GM21723 (cell line): ENCODE data around the gene NADK.
A peak's percentile ranks its signal among the peaks of the same experiment; 100 is the strongest.

Source experiments
- ATAC-seq: cut with Tn5 transposase; IDR thresholded peaks from one replicate; pipeline ENCODE4 v1.9.1; 2021; ENCODE audit warnings: mild to moderate bottlenecking, moderate library complexity; ENCODE audit not compliant: unreplicated experiment

The NADK gene

DNA sequence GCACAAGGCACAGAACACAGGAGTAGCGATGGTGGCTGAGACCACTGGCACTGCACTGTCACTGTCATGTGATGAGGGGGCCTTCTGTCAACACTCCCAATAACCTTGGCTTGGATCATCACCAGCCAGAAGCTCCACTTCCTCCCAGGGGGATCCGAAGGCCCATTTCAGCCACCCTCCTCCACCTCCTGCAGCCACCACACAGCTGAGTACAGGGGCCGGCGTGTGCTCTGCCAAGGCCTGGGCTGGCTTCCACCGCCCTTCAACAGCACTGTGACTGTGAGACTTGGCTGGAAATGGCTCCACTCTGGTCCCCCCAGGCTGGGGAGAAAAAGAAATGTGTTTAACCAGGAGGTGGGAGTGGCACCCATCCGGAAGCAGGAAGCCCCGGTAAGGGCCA is 9.9 kb upstream of the NADK start:
- no peak for ATAC-seq

DNA sequence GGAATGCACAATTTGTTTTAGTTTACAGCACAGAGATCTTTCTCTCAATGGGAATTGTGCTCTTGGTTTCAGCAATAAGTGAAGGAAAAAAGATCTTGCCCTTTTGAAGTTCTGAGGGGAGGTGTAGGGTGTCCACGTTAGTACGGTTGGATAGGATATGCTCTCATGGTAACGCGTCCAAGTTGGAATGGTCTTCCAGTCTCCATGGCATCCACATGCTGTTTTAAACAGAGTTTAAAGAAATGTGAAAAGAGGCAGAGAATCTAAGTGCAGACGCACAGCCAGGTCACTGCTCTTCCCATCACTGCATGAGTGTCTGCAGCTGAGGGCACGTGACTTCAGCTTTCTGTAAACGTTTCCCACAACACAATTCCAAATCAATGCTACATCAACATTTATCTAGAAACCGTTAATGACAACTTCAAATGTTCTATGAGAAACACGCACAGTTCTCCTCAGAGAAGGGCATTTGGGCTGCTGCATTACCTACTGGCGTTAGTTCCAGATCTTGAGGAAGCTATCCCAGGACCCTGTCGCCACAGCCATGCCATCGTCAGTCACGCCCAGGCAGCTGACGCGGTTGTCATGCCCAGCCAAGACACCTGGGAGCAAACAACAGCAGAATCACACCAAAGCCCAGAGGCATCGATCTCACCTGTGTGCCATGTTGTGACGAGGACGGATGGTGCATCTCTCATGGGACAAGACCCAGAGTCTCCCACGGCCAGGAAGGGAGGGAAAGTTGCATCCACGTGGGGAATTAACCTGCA is 8.8 kb upstream of the NADK start:
- no peak for ATAC-seq

DNA sequence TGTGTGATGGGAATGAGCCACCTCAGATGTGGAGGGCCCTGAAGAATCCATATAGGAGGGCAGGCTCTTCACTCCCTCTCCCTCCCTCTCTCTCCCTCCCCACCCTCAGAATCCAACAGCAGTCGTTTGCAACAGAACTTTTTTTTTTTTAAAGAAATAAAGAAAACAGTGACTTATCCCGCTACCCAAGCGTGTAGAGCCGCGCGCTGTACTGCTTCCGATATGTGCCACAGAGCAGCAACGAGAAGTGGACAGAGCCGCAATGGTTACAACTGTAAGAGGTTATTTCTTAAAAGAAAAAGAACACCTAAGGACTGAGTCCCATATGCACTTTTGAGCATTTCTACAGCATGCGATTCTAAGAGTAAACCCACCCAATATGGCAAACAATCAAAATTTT is 7.4 kb upstream of the NADK start:
- ATAC-seq = no peak

DNA sequence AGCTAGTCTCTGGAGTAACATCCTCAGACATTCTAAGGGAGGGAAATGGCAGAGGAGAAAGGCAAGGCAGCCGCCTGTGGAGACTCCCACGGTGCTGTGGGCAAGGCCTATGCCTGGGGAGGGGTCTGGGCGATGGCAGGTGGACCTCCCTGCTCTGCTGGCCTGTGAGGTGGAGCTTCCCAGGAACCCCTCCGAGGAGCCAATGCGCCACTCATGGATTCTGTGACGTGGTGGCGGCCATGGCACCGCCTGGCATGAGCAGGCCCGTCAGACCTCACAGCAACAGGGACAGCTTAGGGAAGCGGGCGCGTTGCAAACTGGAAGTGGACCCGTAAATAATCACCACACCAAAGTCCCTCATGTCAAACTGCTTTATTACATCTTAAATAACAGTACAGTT is 6.7 kb upstream of the NADK start:
- no peak for ATAC-seq

DNA sequence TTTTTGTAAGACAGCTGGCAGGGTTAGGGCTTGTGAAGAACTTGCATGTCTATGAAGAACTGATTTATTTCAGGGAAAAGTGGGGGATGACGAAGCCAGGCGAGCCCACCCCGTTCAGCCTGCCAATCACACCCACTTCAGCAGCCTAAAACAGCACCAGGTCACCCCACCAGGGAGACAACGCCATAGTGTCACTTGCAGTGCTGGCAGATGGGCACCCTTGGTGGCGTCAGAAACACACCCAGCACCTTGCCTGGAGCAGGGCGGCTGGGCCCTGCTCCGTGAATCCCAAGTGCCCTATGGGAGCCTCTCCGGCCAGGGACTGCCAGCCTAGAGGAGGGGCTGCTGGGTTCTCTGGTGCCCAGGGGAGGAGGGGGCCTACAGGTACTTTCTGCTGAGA is 5.0 kb upstream of the NADK start:
- no peak for ATAC-seq

DNA sequence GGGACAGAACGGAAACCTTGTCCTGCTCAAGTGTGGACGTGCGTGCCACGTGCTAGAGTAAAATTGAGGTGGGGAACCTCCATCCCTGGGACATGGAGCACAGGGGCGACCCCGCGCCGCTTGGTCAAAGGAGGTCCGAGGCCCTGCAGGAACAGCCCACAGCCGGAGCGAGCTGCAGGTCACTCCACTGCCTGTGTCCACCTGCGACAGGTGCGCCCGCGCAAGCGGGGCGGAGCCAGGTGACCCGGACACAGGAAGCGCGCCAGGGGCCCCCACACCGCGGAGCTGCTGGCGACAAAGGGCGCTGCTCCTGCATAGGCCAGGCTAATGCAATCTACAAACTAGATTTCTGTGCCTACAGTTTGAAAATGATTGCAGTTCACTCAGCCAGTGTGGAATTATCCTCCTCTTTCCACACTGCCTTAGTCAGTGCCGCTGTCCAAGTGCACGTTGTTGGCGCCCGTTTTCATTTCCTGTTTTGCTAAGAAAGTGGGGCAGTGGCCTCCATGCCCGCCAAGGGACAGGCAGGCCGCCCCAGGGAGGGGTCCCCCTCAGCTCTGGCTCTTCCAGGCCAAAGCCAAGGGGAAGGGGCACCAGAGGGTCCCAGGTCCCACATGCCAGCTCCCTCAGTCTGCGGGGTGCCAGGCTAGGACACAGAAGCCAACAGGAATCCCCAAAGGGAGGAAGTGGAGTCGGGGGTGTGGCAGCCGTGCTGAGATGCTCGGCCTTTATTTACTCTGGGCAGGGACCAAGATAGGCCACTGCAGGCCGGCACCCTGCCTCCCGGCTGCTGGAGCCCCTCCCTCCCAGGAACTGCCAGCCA is 4.3 kb upstream of the NADK start:
- no peak for ATAC-seq

DNA sequence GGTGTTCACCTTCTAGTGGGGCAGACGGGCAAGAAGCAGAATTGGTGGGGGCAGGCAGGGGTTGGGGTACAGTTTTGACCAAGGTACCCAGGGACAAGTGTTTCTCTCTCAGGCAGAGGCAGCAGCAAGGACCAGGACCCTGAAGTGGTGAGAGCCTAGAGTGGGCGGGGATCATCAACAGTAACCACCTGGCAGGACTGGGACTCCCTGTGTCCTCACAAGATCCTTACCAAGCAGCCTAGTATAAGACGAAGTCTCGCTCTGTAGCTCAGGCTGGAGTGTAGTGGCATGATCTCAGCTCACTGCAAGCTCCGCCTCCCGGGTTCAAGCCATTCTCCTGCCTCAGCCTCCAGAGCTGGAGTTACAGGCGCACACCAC is 3.2 kb upstream of the NADK start:
- ATAC-seq = no peak

DNA sequence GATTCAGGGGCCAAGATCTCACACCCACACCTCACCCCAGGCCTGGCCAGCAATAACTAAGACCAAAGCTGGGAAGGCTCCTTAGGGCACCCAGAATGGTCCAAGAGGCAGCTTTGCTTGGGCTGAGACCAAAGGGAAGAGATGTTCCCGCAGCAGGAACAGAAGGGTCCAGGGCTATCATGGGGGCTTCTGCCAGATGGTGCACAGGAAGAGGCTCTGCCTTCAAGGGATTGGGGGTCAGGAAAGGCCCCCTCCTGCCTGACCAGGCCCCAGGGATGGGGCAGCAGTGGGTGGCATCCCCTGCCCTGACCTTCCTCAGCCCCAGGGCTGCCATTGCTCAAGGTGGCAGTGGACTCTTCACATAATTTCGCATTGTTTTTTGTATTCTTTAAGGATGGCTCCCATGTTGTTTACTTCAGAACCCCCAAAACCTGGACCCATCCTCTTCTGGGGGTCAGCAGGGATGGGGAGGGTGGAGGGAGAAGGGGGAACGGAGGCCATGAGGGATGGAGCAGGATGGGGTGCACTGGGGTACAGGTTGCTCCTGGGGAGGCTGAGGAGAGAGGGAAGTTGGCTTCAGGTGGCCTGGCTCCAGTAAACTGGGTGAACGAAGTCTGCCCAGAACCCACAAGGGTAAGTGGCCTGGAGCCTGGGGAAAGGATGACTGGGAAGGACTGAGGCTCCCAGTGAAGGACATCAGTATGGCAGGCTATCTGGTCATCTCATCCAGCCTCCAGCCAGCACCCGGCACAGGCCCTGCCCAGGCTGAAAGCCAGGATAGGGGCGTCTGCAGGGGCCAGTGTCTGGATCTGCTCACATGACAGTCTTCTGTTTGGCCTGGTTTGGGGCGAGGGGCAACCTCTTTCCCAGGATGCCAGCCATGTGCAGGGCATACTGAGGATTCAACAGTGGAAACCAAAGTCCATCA is 2.6 kb upstream of the NADK start:
- ATAC-seq = no peak

DNA sequence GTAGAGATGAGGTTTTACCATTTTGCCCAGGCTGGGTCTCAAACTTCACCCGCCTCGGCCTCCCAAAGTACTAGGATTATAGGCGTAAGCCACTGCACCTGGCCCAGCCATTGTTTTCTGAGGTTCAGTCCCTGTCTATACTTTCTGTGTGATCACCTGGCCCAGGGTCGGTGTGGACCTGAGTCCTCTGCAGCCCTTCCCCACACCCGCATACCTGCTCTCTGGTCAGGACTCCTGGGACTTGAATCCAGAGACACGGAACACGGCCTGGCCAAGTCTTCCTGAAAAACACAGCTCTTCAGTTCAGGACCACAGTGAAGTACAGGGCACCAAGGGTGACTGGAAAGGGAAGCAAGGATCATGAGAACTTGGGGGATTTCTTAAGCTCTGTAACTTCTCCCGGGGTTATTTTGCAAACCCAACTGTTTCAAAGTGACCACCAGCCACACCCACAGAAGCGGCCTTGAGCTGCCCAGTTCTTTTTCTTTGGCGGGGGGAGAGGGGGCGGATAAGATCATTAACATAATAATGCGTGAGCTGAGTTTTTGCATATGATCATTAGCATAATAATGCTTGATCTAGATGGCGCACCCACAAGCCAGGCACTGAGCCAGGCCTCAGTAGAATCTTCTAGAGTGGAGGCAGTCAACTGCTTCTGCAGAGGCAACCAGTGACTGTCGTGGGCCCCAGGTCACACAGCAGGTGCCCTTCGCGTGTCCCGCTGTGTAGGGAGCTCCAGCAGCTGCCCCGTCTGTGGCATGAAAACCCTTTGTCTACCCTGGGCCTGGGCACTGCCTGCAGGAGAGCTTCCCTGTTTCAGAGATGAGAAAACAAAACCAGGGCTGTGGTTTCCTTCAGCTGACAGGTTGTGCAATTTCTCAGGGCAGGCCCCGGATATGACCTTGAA is 1.7 kb upstream of the NADK start:
- ATAC-seq = peak; percentile 39

DNA sequence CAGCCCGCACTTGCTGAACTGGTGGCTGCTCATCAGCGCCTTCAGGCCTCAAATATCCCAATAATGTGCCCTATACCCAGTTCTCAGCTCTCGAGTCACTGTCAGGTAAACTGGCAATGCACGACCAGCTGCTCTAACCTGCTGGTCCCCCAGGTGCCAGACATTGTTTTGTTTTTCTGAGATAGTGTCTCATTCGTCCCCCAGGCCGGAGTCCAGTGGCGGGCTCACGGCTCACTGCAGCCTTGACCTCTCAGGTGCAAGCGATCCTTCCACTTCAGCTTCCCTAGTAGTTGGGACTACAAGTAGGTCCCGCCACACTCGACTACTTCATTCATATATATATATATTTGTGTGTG is 1.0 kb upstream of the NADK start:
- ATAC-seq = no peak

DNA sequence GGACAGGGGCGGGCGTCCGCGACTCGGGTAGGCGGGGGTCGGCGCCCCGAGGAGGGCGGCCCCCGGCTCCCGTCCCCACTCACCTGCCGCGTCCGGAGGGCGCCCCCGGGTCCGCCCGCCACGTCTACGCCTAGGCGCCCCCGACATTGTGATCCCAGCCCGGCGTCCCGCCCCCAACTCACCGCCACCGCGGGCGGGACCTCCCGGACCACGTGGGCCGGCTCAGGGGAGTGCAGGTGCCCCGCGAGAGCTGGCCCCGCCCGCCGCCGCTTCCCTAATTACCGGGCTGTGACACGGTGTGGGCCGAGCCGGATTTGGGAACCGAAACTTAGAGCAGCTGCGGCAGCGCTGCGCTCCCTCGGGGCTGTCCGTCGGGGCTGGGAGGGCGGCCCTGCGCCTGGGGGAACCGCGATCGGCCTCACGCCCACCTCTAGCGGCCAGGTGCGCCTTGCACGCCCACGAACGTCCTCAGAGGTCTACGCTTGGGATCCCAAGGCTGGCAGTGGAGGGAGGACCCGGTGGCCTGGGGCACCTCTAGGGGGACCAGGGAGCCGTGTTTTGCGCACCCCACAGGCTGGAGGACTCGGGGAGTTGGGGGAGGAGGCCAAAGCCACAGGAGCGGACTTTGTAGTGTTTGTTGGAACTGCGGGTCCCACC is 521 bp upstream of the NADK start:
- peak; percentile 60 for ATAC-seq

DNA sequence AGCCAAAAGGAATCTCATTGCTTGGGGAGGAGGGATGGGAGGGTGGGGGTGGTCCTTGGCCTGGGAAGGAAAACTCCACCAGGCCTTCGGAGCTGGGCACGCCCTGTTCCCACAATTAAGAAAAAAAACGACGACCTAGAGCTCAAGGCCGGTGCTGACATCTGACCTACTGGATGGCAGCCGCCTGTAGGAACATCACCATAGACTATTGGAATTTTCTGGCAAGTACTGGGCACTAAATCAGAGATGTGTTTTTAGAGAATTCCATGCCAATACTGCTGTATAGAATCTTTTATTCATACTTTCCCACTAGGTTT is 729 bp downstream of the NADK start:
- no peak for ATAC-seq

DNA sequence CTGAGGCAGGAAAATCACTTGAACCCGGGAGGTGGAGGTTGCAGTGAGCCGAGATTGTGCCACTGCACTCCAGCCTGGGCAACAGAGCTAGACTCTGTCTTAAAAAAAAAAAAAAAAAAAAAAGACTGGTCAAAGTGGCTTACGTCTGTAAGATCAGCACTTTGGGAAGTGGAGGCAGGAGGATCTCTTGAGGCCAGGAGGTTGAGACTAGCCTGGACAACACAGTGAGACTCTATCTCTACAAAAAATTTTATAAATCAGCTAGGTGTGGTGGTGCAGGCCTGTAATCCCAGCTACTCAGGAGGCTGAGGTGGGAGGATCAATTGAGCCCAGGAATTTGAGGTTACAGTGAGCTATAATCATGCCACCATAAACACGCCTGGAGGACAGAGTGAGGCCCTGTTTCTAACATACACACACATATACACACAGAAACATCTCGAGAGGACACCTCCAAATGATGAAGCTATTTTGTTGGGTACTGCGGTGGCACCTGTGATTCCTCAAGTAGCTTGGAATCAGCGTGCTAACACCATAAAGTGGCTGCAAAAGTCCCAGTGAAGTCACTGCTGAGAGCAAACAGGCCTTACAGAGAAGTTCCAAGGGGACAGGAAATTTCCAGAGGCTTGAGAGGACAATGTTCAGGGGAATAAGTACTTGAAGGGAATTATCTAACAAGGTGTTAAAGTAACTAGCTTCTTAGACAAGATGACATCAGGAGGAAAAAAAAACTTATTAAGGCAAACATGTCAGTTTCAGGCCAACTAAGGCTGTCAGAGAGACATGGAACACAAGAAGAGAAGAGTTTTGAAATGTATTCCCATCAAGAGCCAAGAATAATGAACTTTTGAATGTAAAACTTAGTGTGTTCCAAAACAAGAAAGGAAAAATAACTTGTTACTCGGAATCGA is 1.3 kb downstream of the NADK start:
- no peak for ATAC-seq

DNA sequence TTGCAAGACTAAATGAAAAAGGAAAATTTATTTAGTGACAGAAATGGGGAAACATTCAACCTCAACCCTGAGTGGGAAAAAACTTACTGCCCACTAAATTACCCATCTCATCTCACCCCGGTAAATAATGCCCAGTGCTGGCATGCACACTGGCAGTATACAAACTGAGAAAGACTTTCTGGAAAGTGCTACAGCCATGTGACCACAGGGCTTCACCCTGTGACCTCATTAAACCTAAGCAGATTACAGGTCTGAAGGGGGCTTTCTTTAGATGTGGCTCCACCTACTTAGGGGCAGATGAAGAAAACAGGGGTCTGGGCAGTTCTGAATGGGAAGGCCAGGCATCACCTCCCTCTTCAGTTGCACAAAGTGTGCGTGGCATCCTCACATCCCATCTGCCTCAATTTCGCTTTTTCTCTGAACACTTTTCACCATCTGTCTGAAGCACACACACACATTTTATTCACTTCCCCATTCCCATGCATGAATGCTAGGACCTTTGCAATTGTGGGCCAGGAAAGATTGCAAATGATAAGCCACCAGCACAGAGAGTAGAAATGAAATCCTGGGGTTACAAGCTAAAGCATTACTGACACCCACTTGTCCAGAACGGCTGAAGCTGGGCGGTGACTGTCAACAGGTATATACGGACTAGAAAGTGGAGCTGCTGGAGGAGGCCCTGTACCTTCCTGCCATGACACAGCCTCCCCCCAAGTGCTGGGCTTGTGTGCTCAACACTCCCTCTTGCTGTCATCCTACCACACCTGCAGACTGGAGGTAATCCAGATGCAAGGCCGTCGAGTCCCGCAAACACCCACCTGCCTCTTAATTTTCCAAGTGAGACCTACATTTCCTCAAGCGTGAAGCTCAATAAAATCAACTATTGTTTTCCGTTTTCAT is 2.7 kb downstream of the NADK start:
- ATAC-seq = no peak

DNA sequence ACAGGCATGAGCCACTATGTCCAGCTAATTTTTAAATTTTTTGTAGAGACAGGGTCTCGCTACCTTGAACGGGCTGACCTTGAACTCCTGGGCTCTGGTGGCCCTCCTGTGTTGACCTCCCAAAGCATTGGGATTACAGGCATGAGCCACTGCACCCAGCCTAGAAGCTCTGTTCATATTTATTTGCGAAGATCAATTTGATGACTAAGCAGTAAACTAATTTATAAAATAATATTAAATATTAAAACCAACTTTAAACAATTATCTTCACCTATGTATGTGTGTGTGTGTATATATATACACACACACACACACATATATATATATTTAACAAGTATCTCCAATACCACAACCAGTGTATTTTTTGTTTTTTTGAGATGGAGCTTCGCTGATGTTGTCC is 4.4 kb downstream of the NADK start:
- ATAC-seq = no peak

DNA sequence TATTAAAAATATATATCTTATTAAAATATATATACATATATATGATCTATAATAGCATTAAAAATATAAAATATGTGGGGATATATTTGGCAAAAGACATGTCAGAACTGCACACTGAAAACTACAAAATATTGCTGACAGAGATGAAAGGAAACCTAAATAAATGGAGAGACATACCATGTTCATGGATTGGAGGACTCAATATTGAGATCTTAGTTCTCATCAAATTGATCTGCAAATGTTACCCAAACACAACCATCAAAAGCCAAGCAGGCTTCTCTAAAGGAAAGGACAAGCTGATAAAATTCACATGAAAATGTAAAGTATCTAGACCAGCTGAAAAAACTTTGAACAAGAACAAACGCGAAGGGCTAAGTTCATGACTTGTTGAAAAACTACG is 7.2 kb downstream of the NADK start:
- no peak for ATAC-seq

DNA sequence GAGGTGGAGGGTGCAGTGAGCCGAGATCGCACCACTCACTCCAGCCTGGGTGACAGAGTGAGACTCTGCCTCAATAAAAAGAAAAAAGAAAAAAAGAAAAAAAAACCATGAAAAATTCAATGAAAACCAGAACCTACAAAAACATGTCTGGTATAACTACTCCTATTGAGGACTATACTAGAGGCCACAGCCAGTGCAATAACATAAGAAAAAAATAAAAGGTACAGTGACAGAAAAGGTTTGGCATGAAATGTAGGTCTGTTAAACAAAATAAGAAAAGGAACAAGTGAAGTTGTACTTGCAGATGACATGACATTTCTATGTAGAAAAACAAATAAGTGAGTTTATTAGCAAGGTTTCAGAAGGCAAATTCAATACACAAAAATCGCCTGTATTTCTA is 8.2 kb downstream of the NADK start:
- ATAC-seq = no peak
